K562 (cell line): ENCODE measurements around the gene TMCO4. TPM values are rescaled to one million over a fixed set of nuclear protein-coding genes. Genes with fewer than 3 reads are reported as not detected.

Experiments
- ATAC-seq: fragments of 200-7000 bp; cut with Tn5 transposase; 3 replicates; pipeline ENCODE4 v1.9.1; 2020; ENCODE audit warnings: moderate library complexity
- BruUV-seq: library from RNA; stranded (reverse); fragments of 400-500 nt; replicated peaks from 2 replicates; lab custom pipeline; 2021; lab: Mats Ljungman, UMichigan
- CTCF ChIA-PET: fragments of 300-600 bp; formaldehyde crosslinking; extraction: SDS; loops from one replicate; lab custom pipeline; 2021; ENCODE audit warnings: low intra/inter-chr PET ratio; lab: Yijun Ruan, JAX
- POLR2A ChIA-PET: fragments of 300-600, 350-650 bp; sonication (Branson Sonifier 250); formaldehyde crosslinking; extraction: SDS; loops from one replicate; lab custom pipeline; 2021; ENCODE audit warnings: antibody characterized with exemption, inconsistent platforms; lab: Yijun Ruan, JAX
- DNase-seq, 4 experiments: peaks; one replicate each; pipeline versions ENCODE4 v3.0.0 to v3.0.0-alpha.2; 2011 to 2018; ENCODE audit warnings: low spot score in 3 of 4, mixed read lengths in 3 of 4; ENCODE audit errors: extremely low read depth in 1 of 4
- FAIRE-seq: peaks from 2 replicates; lab custom pipeline; 2011; peaks lifted over from hg19 to GRCh38; lab: Jason Lieb, UNC
- H2AFZ ChIP-seq: 2 replicates; pipeline ENCODE4 v1.6.0; 2011; ENCODE audit warnings: low read depth, low read length, control low read depth, inconsistent platforms
- H3K27ac ChIP-seq: fragments of 200-600 bp; 3 replicates; pipeline ENCODE4 v1.8.0; 2011; ENCODE audit warnings: low read depth, mild to moderate bottlenecking, control low read depth, inconsistent platforms, low read length, moderate library complexity, mixed read lengths; ENCODE audit errors: extremely low read depth
- H3K27me3 ChIP-seq, 2 experiments: fragments of 300-600 bp in 1 of 2; 2 replicates in 1 of 2; 3 replicates in 1 of 2; pipeline versions ENCODE4 v1.6.0 to v1.8.0; 2011; ENCODE audit warnings: inconsistent platforms in 2 of 2, low read length in 2 of 2, mild to moderate bottlenecking in 1 of 2, mixed read lengths in 1 of 2, moderate library complexity in 1 of 2; ENCODE audit not compliant: control insufficient read depth in 2 of 2, insufficient read depth in 2 of 2
- H3K36me3 ChIP-seq: fragments of 300-600 bp; 3 replicates; pipeline ENCODE4 v1.8.0; 2011; ENCODE audit warnings: mild to moderate bottlenecking, low read length, inconsistent platforms; ENCODE audit not compliant: control insufficient read depth, insufficient read depth
- H3K4me1 ChIP-seq, 2 experiments: fragments of 200-600 bp in 1 of 2; replicated peaks in 1 of 2; 2 replicates in 1 of 2; 3 replicates in 1 of 2; pipeline versions ENCODE4 v1.5.1 to v1.8.0; 2011; ENCODE audit warnings: inconsistent platforms in 2 of 2, low read length in 2 of 2, mild to moderate bottlenecking in 1 of 2, mixed read lengths in 1 of 2, moderate library complexity in 1 of 2; ENCODE audit not compliant: control insufficient read depth in 2 of 2, insufficient read depth in 2 of 2
- H3K4me2 ChIP-seq: 2 replicates; pipeline ENCODE4 v1.6.1; 2011; ENCODE audit warnings: low read length, control low read depth, inconsistent platforms, mixed read lengths; ENCODE audit not compliant: insufficient read depth
- H3K4me3 ChIP-seq: fragments of 200-600 bp; sonication (generic), shearing (Covaris generic); 2 replicates; pipeline ENCODE4 v1.5.1; 2016; ENCODE audit warnings: control low read depth, inconsistent platforms
- H3K79me2 ChIP-seq: fragments of 200-600 bp; 3 replicates; pipeline ENCODE4 v1.8.0; 2011; ENCODE audit warnings: low read length, inconsistent platforms; ENCODE audit not compliant: control insufficient read depth, insufficient read depth
- H3K9ac ChIP-seq, 2 experiments: 2 replicates each; pipeline versions ENCODE4 v1.6.0 to v1.6.1; 2011; ENCODE audit warnings: low read depth in 2 of 2, low read length in 2 of 2, control low read depth in 1 of 2, inconsistent platforms in 1 of 2, mild to moderate bottlenecking in 1 of 2, mixed read lengths in 1 of 2; ENCODE audit not compliant: insufficient read depth in 1 of 2
- H3K9me1 ChIP-seq: one replicate; pipeline ENCODE4 v1.6.0; 2011; ENCODE audit warnings: inconsistent platforms, mild to moderate bottlenecking, low read length, moderate library complexity; ENCODE audit not compliant: control insufficient read depth, insufficient read depth
- H3K9me3 ChIP-seq: replicated peaks from 2 replicates; pipeline ENCODE4 v1.5.1; 2011; ENCODE audit warnings: low read depth, low read length, inconsistent platforms; ENCODE audit not compliant: control insufficient read depth, insufficient read depth
- H4K20me1 ChIP-seq: replicated peaks from 2 replicates; pipeline ENCODE4 v1.6.1; 2011; ENCODE audit warnings: low read length, inconsistent platforms, mixed read lengths; ENCODE audit not compliant: control insufficient read depth, insufficient read depth
- ARNT ChIP-seq, 2 experiments: fragments of 450-650 bp; IDR thresholded peaks; 2 replicates each; pipeline ENCODE4 v1.6.1; 2016; ENCODE audit warnings: mild to moderate bottlenecking in 1 of 2
- CBX1 ChIP-seq: sonication (generic); IDR thresholded peaks from 2 replicates; pipeline ENCODE4 v1.6.1; 2016; ENCODE audit warnings: antibody characterized with exemption, low read depth, mild to moderate bottlenecking
- DPF2 ChIP-seq: fragments of 450-650 bp; IDR thresholded peaks from 2 replicates; pipeline ENCODE4 v1.6.1; 2016
- E2F6 ChIP-seq, 2 experiments: IDR thresholded peaks; 2 replicates each; pipeline ENCODE4 v1.6.1; 2011; ENCODE audit warnings: borderline replicate concordance in 1 of 2, control low read depth in 1 of 2, low read depth in 1 of 2, low read length in 1 of 2, mild to moderate bottlenecking in 1 of 2, mixed read lengths in 1 of 2, moderate library complexity in 1 of 2; ENCODE audit not compliant: insufficient read depth in 1 of 2, insufficient read length in 1 of 2, poor library complexity in 1 of 2, severe bottlenecking in 1 of 2; ENCODE audit errors: extremely low read depth in 1 of 2
- ELF1 ChIP-seq: fragments of 200-800 bp; sonication (Bioruptor generic); IDR thresholded peaks from 2 replicates; pipeline ENCODE4 v1.6.1; 2016; ENCODE audit warnings: missing genetic modification characterization, missing compliant biosample characterization
- ELF4 ChIP-seq: fragments of 450-650 bp; formaldehyde crosslinking; IDR thresholded peaks from 2 replicates; pipeline ENCODE4 v1.4.0; 2022; ENCODE audit warnings: missing genetic modification characterization
- FIP1L1 ChIP-seq: fragments of 200-400 bp; formaldehyde crosslinking; IDR thresholded peaks from 2 replicates; pipeline ENCODE4 v1.6.1; 2018; ENCODE audit warnings: mild to moderate bottlenecking, low read depth, low read length; ENCODE audit not compliant: poor library complexity, severe bottlenecking
- KAT8 ChIP-seq: fragments of 450-650 bp; IDR thresholded peaks from 2 replicates; pipeline ENCODE4 v1.6.1; 2016; ENCODE audit warnings: low read depth, mild to moderate bottlenecking
- MECOM ChIP-seq: fragments of 250-450 bp; sonication (Bioruptor Pico); IDR thresholded peaks from 2 replicates; pipeline ENCODE4 v1.8.0; 2022; ENCODE audit warnings: inconsistent platforms
- NR4A1 ChIP-seq, 2 experiments: fragments of 250-450 bp in 1 of 2; fragments of 450-650 bp in 1 of 2; sonication (Bioruptor Pico) in 1 of 2; IDR thresholded peaks; 2 replicates each; pipeline versions ENCODE4 v1.4.0 to v1.6.1; 2016 to 2020; ENCODE audit warnings: mild to moderate bottlenecking in 2 of 2, missing compliant biosample characterization in 1 of 2, missing genetic modification characterization in 1 of 2, moderate library complexity in 1 of 2
- OTX1 ChIP-seq: fragments of 450-650 bp; formaldehyde crosslinking; IDR thresholded peaks from 2 replicates; pipeline ENCODE4 v1.4.0; 2022; ENCODE audit warnings: mild to moderate bottlenecking
- SRSF1 ChIP-seq: fragments of 200-400 bp; formaldehyde crosslinking; IDR thresholded peaks from 2 replicates; pipeline ENCODE4 v1.6.1; 2017; ENCODE audit warnings: mild to moderate bottlenecking, low read depth, low read length, moderate library complexity
- ZBTB33 ChIP-seq: sonication (generic); formaldehyde crosslinking; IDR thresholded peaks from 2 replicates; pipeline ENCODE4 v1.8.1; 2023; ENCODE audit warnings: mild to moderate bottlenecking, missing genetic modification reagents
- ZNF79 ChIP-seq: fragments of 250-450 bp; sonication (Bioruptor Pico); IDR thresholded peaks from 2 replicates; pipeline ENCODE4 v1.4.0; 2020; ENCODE audit warnings: low read depth, mild to moderate bottlenecking, moderate library complexity
- WGBS: fragments of 100-300 bp; shearing (Covaris generic); methylation state at CpG from one replicate; pipeline ENCODE4 v1.1.6; 2016; ENCODE audit warnings: low coverage, mixed read lengths; ENCODE audit not compliant: insufficient coverage; ENCODE audit errors: missing lambda C conversion rate; 5-methylcytosine and 5-hydroxymethylcytosine counted together
- in situ Hi-C: fragments of 300-500 bp; cut with MboI; formaldehyde crosslinking; loops from 4 replicates; pipeline ENCODE4 v1.15.0; 2018; ENCODE audit warnings: inconsistent platforms, mixed read lengths
- intact Hi-C: fragments of 100-400 bp; cut with micrococcal nuclease; formaldehyde crosslinking; loops from 2 replicates; pipeline ENCODE4 v1.14.2; 2022
- polyA plus RNA-seq, 8 experiments: library from polyadenylated mRNA; depleted of rRNA in 4 of 8; stranded (reverse) in 5 of 8; unstranded in 3 of 8; fragments of >200 nt; fragmentation: Nextera tagmentation in 2 of 8; fragmentation: Illumina TruSeq in 1 of 8; extraction: Ambion mirVana in 2 of 8; extraction: Trizol in 1 of 8; gene quantifications; 2 replicates each; pipeline versions ENCODE4 v1.2.1 to v1.2.3, GENCODE V29; 2011 to 2014; ENCODE audit warnings: inconsistent platforms in 1 of 8, missing spikeins in 1 of 8
- total RNA-seq, 7 experiments: library from RNA; depleted of rRNA in 6 of 7; stranded (reverse); fragments of >200 nt in 6 of 7; fragmentation: Illumina TruSeq in 2 of 7; extraction: Trizol in 2 of 7; gene quantifications; 2 replicates each; pipeline versions ENCODE4 v1.2.1 to v1.2.3, GENCODE V29; 2011 to 2021; ENCODE audit warnings: low replicate concordance in 1 of 7
- TF ChIP-seq, protein P1 (sequence below): fragments of 250-450 bp; sonication (Bioruptor Pico); IDR thresholded peaks from 2 replicates; pipeline ENCODE4 v1.4.0; 2020; ENCODE audit warnings: borderline replicate concordance

Gene TMCO4
- total and polyA plus RNA-seq, 9 of the 15 experiments (the other 6 are each of a cell fraction or from before 2014, with no cell fraction given): 0.06 to 2.1 (median 1.2) TPM

DNA sequence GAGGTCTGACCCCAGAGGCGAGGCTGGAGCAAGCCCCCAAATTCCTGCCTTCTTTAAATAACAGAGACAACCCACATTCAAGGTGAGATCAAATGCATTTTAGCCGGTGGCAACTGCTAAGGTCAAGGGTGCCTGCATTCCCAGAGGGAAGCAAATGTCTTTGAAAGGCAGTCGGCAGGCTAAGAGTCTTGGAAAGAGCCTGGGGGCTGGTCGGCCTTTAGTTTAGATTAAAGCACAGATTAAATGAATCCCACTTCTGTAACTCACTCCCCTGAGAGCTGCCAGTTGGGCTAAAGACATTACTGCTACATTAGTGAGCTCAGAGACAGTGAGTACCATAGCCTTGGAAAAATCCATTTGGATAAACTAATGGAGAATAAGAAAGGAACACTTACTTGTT lies 75.8 kb downstream of the TMCO4 start:
- Histone ChIP-seq H4K20me1 (peaks cover 7% of the 10 kb centered on the region; the same call in 1 of the 2 replicates), H3K79me2 (no peaks in the 10 kb centered on the region), H3K4me2 (no peak overlapping the region), H3K9me1 (no peaks in the 10 kb centered on the region), H3K9ac (no peak overlapping the region), H3K4me1 (no peaks in the 10 kb centered on the region), H2AFZ (no peak overlapping the region), H3K4me3 (no peak overlapping the region), H3K27ac (no peak overlapping the region), H3K27me3 (peaks cover 15 to 53% of the 10 kb centered on the region in 2 experiments; a peak in 4 of 5 replicates), H3K36me3 (no peaks in the 10 kb centered on the region), H3K9me3 (no peaks in the 10 kb centered on the region)
- WGBS: 2% methylated on average over 4 of the region's 4 CpGs
- FAIRE-seq (no peak), ATAC-seq (no peak), DNase-seq (no peak)
- intact Hi-C loops: no loop called here
- ChIA-PET CTCF (no interaction called here), POLR2A (no interaction called here)
- TF ChIP-seq FIP1L1: no peak
- no peak for TF ChIP-seq OTX1 (CRISPR knock-in tag)
- no peak for TF ChIP-seq NR4A1 (CRISPR knock-in tag; IDR thresholded peaks at IDR 0.05)
- TF ChIP-seq NR4A1 (tag; IDR thresholded peaks at IDR 0.05): no peak
- no peak for TF ChIP-seq MECOM (CRISPR knock-in tag)
- TF ChIP-seq ARNT (IDR thresholded peaks at IDR 0.05): no peak
- no peak for TF ChIP-seq ZNF79 (CRISPR knock-in tag)
- no peak for TF ChIP-seq DPF2
- no peak for TF ChIP-seq ELF4 (CRISPR knock-in tag)
- TF ChIP-seq, protein P1, sequence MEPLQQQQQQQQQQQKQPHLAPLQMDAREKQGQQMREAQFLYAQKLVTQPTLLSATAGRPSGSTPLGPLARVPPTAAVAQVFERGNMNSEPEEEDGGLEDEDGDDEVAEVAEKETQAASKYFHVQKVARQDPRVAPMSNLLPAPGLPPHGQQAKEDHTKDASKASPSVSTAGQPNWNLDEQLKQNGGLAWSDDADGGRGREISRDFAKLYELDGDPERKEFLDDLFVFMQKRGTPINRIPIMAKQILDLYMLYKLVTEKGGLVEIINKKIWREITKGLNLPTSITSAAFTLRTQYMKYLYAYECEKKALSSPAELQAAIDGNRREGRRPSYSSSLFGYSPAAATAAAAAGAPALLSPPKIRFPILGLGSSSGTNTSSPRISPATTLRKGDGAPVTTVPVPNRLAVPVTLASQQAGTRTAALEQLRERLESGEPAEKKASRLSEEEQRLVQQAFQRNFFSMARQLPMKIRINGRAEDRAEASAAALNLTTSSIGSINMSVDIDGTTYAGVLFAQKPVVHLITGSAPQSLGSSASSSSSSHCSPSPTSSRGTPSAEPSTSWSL: no peak
- TF ChIP-seq ELF1 (tag): no peak
- no peak for TF ChIP-seq E2F6 (IDR thresholded peaks at IDR 0.05; ENCODE audit: borderline replicate concordance in 1 of 2, extremely low read depth in 1 of 2, insufficient read depth in 1 of 2, insufficient read length in 1 of 2, low read depth in 1 of 2, low read length in 1 of 2, poor library complexity in 1 of 2, severe bottlenecking in 1 of 2)
- no peak for TF ChIP-seq KAT8
- no peak for TF ChIP-seq SRSF1
- no peak for TF ChIP-seq CBX1
- TF ChIP-seq ZBTB33: no peak
- BruUV-seq: no TSS peak
- in situ Hi-C loops: no loop called here
